ENCODE data around the gene CPNE4.
"Not testable (repeated sequence)": the region's sequence is repeated elsewhere in the genome, so short reads cannot be mapped to it uniquely, and the experiment has no call there.

CPNE4 gene

GRCh38 chr3:131957980-131958379, 76.8 kb downstream of the CPNE4 start:
- DNase-seq (ENCODE audit: low read depth), result no peak

GRCh38 chr3:131957511-131957910, 77.3 kb downstream of the CPNE4 start:
- DNase-seq (ENCODE audit: low read depth), result no peak

DNA sequence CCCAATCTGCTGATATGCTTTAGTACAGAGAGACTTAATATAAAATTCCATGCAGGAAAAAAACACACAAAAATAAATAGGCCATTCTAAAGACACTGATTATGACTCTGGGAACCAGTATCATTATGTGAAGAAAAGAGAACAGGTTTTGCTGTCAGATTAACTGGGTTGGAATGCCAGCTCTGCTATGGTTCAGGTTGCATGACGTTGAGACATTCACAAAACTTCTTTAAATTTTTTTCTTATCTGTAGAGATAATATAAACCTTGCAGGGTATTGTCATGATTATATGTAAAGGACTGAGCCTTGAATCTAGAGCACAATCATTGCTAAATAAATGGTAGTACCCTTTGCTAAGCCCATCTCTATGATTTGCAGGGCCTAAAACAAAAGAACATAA, 86.0 kb downstream of the CPNE4 start:
- no peak for DNase-seq (ENCODE audit: low read depth)

- DNase-seq (ENCODE audit: low read depth), result no peak
These were observed 90.1 kb downstream of the CPNE4 start for GRCh38 chr3:131944676-131945075.

GRCh38 chr3:131933665-131934064, 101.1 kb downstream of the CPNE4 start:
- no peak for DNase-seq (ENCODE audit: low read depth)

DNA sequence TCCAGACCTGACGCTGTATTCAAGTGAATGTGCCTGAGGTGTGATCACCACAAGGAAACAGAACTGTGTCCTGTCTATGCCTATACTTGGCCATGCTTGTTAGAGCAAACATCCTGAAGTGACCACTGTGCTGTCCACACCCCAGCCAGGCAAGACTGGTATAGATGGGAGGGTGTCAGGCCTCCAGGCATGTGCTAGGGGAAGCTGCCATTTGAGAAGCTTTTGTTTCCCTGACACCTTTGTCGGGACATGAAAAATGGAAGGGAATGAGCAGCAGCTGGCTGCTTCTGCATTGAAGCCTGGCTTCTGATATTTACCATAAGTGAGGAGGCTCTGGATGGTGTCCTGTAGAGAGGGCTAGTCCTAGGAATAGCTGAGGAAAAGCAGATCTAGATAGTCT, 106.2 kb downstream of the CPNE4 start:
- no peak for DNase-seq (ENCODE audit: low read depth)

DNA sequence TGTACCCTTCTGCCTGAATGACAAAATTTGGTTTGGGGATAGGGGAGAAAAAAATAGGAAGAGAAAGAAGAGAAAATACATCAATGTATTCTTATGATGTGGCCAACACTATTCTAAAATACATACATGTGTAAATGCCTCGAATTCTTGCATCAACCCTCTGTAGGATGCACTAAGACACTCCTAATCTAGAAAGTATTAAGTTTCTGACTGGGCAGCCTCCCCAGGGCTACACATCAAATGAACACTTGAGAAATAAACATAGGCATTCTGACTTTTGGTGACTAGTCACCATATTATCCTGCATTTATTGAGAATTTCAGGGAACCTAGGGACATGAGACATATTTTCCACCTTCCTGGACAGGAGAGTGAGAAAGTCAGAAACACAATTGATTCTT, 109.2 kb downstream of the CPNE4 start:
- no peak for DNase-seq (ENCODE audit: low read depth)

DNA sequence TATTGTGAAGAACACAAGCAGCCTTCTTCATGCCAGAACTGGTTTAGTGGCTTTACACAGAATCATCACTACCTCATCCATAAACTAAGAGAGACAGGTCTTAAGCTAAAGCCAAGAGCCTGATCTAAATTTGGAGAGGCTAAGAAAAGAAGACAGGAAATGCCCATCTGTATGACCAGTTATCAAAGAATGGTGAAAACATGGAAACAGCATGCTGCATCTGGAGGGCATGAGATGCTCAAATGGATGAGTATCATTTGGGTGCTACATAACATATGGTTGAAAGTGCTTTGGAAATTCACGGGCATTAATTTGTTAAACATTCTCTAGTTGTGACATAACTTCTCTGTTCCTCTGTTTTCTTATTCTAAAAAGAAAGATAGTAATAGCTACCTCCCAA, 112.5 kb downstream of the CPNE4 start:
- no peak for DNase-seq (ENCODE audit: low read depth)

- no peak for DNase-seq (ENCODE audit: low read depth)
These were observed 117.8 kb downstream of the CPNE4 start for GRCh38 chr3:131917006-131917405.

- no peak for DNase-seq (ENCODE audit: low read depth)
These were observed 120.6 kb downstream of the CPNE4 start for GRCh38 chr3:131914090-131914691.

- no peak for DNase-seq (ENCODE audit: low read depth)
These were observed 122.6 kb downstream of the CPNE4 start for GRCh38 chr3:131912255-131912654.

DNA sequence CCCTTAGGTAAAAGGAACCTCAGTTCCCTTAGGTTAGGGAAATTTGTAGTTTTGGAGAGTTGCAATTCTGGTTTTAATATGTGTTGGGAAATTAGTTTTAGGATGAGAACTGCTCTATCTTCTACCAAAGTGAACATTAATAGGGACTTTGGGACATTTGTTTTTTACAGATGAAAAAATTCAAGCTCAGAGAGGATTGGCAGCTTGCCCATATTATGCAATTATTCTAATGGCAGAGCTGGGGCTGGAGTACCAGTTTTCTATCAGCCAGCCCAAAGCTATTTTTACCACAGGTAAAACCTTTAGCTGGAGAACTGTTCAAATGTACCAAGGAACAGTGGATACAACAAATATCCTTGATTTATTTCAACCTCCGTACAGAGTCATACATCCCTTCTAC, 127.0 kb downstream of the CPNE4 start:
- no peak for DNase-seq (ENCODE audit: low read depth)

- no peak for DNase-seq (ENCODE audit: low read depth)
These were observed 130.8 kb downstream of the CPNE4 start for GRCh38 chr3:131903988-131904415.

GRCh38 chr3:131901686-131902085, 133.1 kb downstream of the CPNE4 start:
- DNase-seq (ENCODE audit: low read depth), result no peak

- no peak for DNase-seq (ENCODE audit: low read depth)
These were observed 133.9 kb downstream of the CPNE4 start for GRCh38 chr3:131900891-131901290.

GRCh38 chr3:131899021-131899420, 135.8 kb downstream of the CPNE4 start:
- no peak for DNase-seq (ENCODE audit: low read depth)

DNA sequence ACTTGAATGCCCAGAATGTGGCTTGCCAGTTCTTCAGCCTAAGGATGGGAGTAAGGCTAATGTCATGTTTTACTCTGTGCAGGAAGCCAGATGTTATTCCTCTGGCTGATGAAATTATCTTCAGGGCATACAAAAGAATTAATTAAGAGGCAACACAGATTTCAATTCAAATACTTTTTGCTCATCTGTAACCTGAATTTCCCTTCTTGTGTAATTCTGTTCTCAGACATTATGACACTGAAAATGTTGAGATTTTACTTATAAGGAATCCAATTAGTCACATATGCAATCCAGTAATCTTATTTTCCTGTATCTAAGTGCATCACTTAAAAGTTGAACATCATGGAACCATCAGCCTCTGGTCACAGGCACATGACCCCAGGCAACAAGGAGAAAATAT, 136.5 kb downstream of the CPNE4 start:
- DNase-seq (ENCODE audit: low read depth), result no peak

DNA sequence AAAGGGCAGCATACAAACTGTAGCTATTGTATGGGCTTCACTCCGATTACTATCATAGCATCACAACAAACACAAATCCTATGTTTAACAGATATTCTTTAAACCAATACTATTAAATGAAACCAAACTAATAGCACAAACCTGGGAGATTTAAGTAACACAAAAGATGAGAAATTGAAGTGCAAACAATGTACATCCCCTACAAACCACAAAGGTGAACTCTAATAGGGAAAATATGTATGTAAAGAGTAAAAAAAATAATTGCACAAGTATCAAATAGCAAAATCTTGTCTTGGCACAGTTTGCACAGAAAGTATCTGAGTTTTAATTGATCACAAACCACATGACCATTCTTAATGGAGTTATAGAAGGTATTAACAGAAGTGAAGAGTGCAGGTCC, 138.5 kb downstream of the CPNE4 start:
- no peak for DNase-seq (ENCODE audit: low read depth)

DNA sequence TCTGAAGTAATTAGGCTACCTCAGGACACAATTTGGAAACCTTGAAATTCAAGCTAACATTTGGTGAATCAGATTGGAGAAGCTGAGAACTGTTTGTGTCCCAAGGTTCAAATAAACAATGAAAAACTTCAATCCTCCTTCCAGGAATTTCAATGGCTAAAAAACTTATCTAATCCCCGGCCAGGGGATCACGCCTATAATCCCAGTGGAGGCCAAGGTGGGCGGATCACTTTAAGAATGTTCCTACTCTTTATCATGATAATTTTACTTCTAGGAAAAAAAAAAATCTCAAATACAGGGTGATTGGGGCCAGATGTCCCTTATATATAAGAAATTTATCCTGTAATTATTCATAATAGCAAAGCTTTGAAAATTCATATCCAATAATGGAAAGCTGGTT, 139.0 kb downstream of the CPNE4 start:
- DNase-seq (ENCODE audit: low read depth), result no peak

GRCh38 chr3:131892331-131892730, 142.5 kb downstream of the CPNE4 start:
- no peak for DNase-seq (ENCODE audit: low read depth)

GRCh38 chr3:131885871-131886270, 148.9 kb downstream of the CPNE4 start:
- not testable (repeated sequence) for DNase-seq (ENCODE audit: low read depth)

DNA sequence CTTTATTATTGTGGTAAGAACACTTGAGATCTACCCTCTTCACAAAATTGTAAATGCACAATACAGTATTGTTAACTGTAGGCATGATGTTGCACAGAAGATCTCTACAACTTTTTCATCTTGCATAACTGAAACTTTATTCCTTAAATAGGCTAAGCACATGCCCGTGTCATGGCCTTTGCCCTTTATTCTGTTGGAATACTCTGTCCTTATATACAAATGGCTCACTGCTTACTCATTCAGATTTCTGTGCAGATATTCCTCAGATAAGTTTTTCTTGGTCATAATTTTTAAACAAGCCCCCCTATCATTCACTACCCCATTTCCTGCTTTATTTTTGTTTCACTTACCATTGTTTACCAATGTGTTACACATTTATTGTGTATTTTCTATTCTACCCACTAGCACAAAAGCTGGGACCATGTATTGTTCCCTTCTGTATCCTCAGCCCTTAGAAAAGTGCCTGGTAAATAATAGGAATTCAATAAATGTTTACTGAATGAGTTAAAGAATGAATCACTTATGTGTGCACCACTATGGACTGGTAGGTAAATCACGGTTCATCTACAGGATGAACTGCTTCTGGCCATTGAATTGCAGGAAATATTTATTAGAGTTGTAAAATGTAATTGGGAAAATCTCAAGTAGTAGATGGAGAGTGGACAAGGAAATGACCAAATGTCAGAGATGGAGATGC, 151.0 kb downstream of the CPNE4 start:
- no peak for DNase-seq (ENCODE audit: low read depth)

- no peak for DNase-seq (ENCODE audit: low read depth)
These were observed 151.7 kb downstream of the CPNE4 start for GRCh38 chr3:131883086-131883485.

DNA sequence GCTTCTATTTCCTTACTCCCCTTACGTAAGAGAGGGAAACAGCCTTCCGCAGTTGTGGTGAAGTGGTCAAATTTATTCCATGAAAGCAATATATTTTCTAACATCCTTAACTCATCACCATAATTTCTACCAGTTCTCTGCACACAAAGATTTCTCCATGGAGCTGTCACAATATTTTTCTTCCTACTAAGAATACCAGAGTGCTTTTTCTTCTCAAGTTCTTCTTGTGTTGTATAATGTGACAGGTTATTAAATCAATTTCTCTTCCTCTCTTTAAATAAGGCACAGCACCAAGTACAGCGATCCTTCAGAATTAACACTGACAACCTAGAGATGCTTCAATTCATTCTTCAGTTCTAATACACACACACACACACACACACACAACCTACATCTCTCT, 153.0 kb downstream of the CPNE4 start:
- DNase-seq (ENCODE audit: low read depth), result no peak

Data from activated T-cell treated with anti-CD3 and anti-CD28 coated beads for 1 hour (primary cell).